Motor neuron (in vitro differentiated cells): ENCODE data around the gene HDAC10. TPM values are rescaled to one million over a fixed set of nuclear protein-coding genes. Genes with fewer than 3 reads are reported as not detected.
A peak's percentile ranks its signal among the peaks of the same experiment; 100 is the strongest.

ENCODE experiments used
- ATAC-seq, 8 experiments: fragments of 200-7000 bp; cut with Tn5 transposase; replicated peaks in 6 of 8; 2 replicates each; pipeline ENCODE4 v1.8.0; 2021; ENCODE audit warnings: mild to moderate bottlenecking in 8 of 8, moderate library complexity in 8 of 8
- H3K27ac ChIP-seq, 2 donors: fragments of 250-450 bp; sonication (Bioruptor Pico); 2 replicates each; pipeline ENCODE4 v1.9.0; 2021; ENCODE audit warnings: antibody characterized with exemption in 2 of 2, mild to moderate bottlenecking in 2 of 2, moderate library complexity in 1 of 2
- H3K4me1 ChIP-seq, 2 donors: fragments of 250-450 bp; sonication (Bioruptor Pico); replicated peaks in 1 of 2; 2 replicates each; pipeline ENCODE4 v1.6.1; 2021; ENCODE audit warnings: antibody characterized with exemption in 2 of 2, mild to moderate bottlenecking in 2 of 2, moderate library complexity in 1 of 2
- H3K4me3 ChIP-seq, 5 donors: fragments of 250-450 bp; sonication (Bioruptor Pico); 2 replicates each; pipeline ENCODE4 v1.9.0; 2021; ENCODE audit warnings: antibody characterized with exemption in 5 of 5, mild to moderate bottlenecking in 5 of 5, moderate library complexity in 4 of 5
- WGBS, 10 experiments: fragments of 450-650 bp; shearing (Covaris generic); methylation state at CpG; one replicate each; pipeline ENCODE4 v1.0.0; 2022; 5-methylcytosine and 5-hydroxymethylcytosine counted together
- in situ Hi-C, 9 experiments: fragments of 400-800 bp; cut with MboI; loops; one replicate each; pipeline ENCODE4 v1.15.0; 2021; ENCODE audit warnings: low sequenced_read_pairs in 9 of 9, low pct_unique_long_range_greater_than_20kb in 2 of 9; ENCODE audit not compliant: unreplicated experiment in 9 of 9
- total RNA-seq, 8 experiments: library from RNA; unstranded; fragments of 300-600 nt; gene quantifications; 2 replicates each; pipeline versions ENCODE4 v1.2.3 to v1.2.4, GENCODE V29; 2022

The HDAC10 gene
- total RNA-seq, 8 experiments from 2014 or later: 9.0 to 46.4 (median 16.2) TPM

DNA sequence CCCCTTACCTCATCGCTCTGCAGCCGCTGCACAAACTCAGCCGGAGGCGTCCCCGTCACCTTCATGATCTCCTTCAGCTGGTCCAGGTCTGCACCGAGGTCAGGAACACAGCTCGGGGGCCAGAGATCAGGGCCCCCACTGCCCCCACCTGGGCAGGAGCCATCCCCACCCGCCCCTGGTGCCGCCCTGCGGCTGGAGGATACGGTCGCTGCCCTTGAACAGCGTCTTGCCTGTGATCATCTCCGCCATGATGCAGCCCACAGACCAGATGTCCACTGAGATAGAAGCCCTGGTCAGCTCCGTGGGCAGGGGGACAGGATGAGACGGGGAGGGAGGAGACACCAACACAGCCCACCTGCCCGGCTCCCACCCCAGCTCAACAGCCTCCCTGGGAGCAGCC, 4.5 kb upstream of the HDAC10 start:
- Histone ChIP-seq H3K27ac (no peak overlapping the region), H3K4me3 (no peak overlapping the region), H3K4me1 (peaks cover 22 to 25% of the 10 kb centered on the region in 2 donors)
- in situ Hi-C loops: no loop called here
- WGBS, 10 experiments: no CpG with 5 or more reads among the region's 17 CpGs
- ATAC-seq: no peak

DNA sequence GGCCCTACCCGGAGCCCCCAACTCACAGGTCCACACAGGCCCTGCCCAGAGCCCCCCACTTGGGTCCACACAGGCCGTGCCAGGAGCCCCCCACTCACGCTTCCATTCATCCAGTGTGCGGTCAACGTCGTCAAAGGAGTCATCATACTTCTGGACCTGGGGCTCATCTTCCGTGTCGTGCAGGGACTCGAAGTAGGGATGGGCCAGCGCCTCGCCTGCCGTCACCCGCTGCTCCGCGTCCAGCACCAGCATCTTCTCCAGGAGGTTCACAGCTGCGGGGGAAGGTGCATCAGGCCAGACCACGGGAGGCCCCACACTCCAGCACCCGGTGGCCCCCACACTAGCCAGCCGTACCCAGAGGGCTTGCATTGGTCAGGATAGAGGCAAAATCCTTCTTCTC, 4.0 kb upstream of the HDAC10 start:
- in situ Hi-C loops: no loop called here

DNA sequence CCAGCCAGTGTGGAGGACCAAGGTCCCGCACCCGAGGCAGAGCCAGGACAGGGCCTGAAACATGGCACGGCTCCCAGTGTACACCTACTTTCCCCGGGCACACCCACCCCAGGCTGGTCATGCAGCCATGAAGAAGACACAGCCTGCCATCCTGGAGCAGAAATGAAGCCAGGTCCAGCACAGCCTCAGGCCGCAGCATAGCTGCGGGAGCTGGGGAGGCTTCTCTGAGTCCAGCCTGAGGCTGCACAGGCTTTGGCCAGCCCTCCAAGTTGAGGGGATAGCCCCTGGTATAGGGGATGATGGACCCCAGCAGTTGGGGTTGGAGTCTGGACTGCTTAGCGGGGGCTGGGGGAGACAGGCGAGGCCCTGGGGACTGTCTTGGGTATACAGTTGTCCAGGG, 2.9 kb upstream of the HDAC10 start:
- no peak overlapping the region for H3K27ac ChIP-seq
- WGBS, 10 experiments: 10 to 83% (median 33%) methylated on average over 2 of the region's 8 CpGs; no CpG with 5 or more reads in 6 of the 10 experiments
- no peak for ATAC-seq
- in situ Hi-C loops: no loop called here
- no peak overlapping the region for H3K4me3 ChIP-seq
- H3K4me1 ChIP-seq: peaks cover 20 to 22% of the 10 kb centered on the region in 2 donors

More for the DNA sequence above, 4.0 kb upstream of the HDAC10 start:
- peaks cover 22 to 25% of the 10 kb centered on the region in 2 donors for H3K4me1 ChIP-seq
- ATAC-seq: no peak
- WGBS, 10 experiments: 0 to 100% (median 85%) methylated on average over 1 to 7 of the region's 19 CpGs; no CpG with 5 or more reads in 6 of the 10 experiments
- H3K27ac ChIP-seq: no peak overlapping the region
- no peak overlapping the region for H3K4me3 ChIP-seq

DNA sequence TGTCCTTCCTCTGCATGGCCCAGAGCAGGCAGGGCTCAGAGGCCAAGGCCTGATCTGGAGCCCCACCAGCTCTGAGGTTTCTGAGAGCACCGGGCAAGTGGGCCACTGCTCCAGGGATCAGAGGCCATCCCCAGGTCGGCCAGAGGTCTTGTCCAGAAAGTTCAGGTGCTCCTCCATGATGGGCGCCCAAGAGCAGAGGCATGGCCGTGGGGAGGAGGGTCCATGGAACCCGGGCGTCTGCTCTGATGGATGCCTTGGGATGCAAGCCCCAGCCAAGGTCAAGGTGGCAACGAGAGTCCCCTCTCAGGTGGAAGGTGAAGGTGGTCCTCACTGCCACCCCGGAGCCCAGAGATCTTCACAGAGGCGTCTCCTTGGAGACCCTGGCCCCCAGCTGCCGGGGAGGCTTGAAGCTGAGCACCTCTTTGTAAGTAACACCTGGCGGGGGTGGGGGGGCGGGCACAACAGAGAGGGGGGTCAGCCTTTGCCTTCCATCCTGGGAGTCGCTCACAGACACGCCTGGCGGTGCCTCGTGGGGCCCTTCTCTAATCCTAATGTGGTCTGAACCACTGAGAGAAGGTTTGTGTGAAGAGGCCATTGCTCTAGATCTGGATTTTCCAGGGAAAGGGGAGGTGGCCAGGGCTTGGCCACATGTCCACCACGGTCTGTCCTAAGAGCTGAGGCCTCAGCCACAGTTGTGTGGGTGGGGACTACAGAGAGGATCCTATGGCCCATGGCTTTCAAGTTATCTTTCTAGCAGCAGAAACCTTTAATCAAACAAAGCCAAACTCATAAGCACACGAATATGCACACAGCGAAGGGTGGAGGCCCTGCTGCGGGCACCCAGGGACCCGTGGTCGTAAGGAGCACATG, 2.2 kb upstream of the HDAC10 start:
- Histone ChIP-seq H3K27ac (no peak overlapping the region), H3K4me3 (no peak overlapping the region), H3K4me1 (peaks cover 21 to 26% of the 10 kb centered on the region in 2 donors)
- WGBS, 10 experiments: 4 to 93% (median 80%) methylated on average over 1 to 4 of the region's 22 CpGs; no CpG with 5 or more reads in 5 of the 10 experiments
- peak in 2 of 8 experiments; percentile 4 to 13 for ATAC-seq
- in situ Hi-C loops: no loop called here

DNA sequence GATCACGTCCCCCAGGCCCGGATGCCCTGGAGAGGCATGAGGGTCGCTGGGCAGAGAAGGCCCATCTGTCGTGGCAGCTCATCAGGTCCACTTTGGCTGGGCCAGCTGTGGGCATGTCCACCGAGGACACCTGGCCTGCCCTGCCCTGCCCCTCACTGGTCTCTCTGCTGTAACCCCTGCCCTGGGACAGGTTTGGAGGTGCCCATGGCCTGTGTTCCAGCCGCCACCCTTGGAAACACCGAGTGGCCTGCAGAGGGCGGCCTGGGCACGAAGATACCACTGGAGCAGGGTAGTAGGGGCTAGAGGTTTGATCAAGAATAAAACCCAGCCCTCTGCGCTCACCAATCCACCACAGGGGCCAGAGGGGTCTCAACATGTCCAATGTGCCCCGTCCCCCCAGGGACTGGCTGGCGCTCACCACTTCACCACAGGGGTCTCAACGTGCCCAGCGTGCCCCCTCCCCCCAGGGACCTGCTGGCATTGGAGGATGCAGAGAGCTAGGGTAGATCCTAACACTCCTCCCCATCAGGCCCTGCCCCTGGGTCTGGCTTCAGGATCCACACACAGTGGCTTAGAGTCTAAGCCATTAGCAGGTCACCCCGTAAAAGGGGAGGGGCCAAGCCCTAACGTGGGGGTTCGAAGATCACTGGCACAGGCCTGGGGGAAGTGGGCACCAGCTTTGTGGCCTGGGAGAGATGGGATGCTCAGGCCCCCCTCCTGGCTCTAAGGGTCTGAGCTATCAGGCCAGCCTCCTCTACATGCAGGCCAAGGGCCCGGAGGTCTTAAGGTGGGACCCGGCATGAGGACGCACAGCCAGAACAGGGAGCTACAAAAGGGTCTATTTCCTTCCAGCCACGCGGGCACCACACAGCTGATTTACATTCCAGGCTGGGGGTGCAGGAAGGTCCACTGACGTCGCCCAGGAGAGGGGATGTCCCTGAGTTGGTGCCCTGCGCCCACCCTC, 1.3 kb upstream of the HDAC10 start:
- H3K4me1 ChIP-seq: peaks cover 30 to 34% of the 10 kb centered on the region in 2 donors
- WGBS, 10 experiments: 30 to 80% (median 70%) methylated on average over 1 to 8 of the region's 25 CpGs; no CpG with 5 or more reads in 6 of the 10 experiments
- peak; percentile 12 to 53 (median 39) for ATAC-seq
- no peak overlapping the region for H3K4me3 ChIP-seq
- in situ Hi-C loops: no loop called here
- H3K27ac ChIP-seq: peak overlapping the region in 1 of 2 donors; percentile 76

DNA sequence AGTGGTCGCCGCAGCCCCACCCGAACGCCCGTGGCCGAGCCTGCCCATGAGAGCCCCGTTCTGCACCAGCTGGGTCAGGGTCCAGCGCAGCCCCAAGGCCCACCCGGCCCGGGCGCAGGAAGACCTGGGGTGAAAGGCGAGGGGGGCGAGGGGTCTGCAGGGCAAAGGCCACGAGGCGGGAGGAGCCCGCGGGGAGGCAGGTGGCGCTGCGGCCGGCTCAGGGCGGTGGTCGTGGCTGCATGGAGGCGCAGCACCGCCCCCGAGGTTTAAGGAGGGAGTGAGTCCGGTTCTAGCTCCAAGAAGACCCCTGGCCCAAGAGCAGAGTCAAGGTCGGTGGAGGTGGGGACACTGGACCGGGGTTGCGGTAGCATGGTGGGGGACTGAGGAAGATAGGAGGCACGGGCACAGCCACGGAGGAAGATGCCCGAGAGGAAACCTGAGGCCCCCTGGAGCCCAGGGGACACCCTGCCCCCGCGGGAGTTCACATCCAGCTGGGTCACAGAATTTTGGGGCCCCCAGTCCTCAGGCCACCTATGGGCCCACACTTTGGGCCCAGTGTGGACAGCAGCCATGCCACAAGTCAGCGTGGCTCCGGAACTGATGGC, 514 bp upstream of the HDAC10 start:
- Histone ChIP-seq H3K4me3 (peak overlapping the region; percentile 40 to 50 (median 46)), H3K4me1 (peaks cover 30 to 34% of the 10 kb centered on the region in 2 donors), H3K27ac (peak overlapping the region; percentile 65 to 76)
- in situ Hi-C loops: no loop called here
- 0 to 6% methylated on average over 1 to 3 of the region's 36 CpGs; no CpG with 5 or more reads in 8 of the 10 experiments for WGBS, 10 experiments
- peak in 3 of 8 experiments; percentile 1 to 2 (median 1) for ATAC-seq

DNA sequence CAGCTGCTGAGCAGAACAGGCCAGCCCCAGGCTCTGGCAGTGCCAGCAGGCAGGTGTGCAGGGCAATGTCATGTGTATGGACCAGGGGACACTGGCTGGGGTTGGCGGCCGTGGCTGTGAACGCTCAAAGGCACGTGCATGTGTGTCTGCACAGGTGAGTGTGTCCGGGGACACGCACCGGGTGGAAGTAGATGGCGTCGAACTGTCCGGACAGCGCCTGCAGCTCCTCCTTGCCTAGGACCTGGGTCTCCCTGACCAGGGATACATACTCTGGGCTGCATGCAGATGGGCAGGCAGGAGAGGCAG, 863 bp downstream of the HDAC10 start:
- in situ Hi-C loops: no loop called here
- H3K27ac ChIP-seq: peak overlapping the region in 1 of 2 donors; percentile 76
- ATAC-seq: no peak
- peak overlapping the region; percentile 40 to 50 (median 46) for H3K4me3 ChIP-seq
- WGBS, 10 experiments: no CpG with 5 or more reads among the region's 11 CpGs
- peaks cover 36 to 40% of the 10 kb centered on the region in 2 donors for H3K4me1 ChIP-seq

DNA sequence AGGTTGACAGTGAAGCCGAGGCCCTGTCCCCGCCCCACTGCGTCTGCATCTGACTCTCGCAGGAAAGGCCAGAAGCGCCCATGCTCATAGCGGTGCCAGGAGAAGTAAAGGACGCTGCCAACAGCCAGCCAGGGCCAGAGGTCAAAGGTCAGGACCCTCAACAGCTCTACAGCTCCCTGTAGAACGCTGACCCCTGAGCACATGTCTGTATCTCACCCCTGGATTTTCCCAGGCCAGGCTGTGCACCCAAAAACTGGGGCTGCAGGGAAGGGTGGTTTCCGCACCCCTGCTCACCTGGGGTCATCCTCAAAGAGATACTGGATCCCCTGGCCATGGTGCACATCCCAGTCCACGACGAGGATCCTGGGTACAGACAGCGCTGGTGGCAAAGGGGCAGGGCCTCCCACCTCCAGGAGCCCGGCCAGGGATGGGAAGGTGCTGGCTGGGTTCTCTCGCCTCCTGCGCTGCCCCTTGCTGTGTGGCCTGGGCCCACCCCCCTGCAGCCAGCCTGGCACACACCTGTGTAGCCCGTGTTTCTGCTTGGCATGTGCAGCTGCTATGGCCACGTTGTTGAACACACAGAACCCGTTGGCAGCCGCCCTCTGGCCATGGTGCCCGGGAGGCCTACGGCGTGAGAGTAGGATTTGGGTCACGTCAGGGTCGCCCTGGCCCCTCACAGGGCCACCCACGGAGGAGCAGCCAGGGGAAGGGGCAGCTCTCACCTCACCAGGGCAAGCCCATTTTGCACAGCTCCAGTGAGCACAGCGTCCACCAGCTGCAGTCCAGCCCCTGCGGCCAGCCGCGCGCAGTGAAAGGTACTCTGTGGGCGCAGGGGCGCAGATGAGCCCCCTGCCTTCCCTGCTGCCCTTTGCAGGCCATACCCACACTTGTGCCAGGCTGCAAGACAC, 1.5 kb downstream of the HDAC10 start:
- H3K27ac ChIP-seq: peak overlapping the region in 1 of 2 donors; percentile 76
- WGBS, 10 experiments: 20 to 100% methylated on average over 1 to 5 of the region's 32 CpGs; no CpG with 5 or more reads in 8 of the 10 experiments
- no peak for ATAC-seq
- H3K4me1 ChIP-seq: peaks cover 36 to 40% of the 10 kb centered on the region in 2 donors
- H3K4me3 ChIP-seq: peak overlapping the region in 2 of 5 donors; percentile 46 to 48
- in situ Hi-C loops: no loop called here

DNA sequence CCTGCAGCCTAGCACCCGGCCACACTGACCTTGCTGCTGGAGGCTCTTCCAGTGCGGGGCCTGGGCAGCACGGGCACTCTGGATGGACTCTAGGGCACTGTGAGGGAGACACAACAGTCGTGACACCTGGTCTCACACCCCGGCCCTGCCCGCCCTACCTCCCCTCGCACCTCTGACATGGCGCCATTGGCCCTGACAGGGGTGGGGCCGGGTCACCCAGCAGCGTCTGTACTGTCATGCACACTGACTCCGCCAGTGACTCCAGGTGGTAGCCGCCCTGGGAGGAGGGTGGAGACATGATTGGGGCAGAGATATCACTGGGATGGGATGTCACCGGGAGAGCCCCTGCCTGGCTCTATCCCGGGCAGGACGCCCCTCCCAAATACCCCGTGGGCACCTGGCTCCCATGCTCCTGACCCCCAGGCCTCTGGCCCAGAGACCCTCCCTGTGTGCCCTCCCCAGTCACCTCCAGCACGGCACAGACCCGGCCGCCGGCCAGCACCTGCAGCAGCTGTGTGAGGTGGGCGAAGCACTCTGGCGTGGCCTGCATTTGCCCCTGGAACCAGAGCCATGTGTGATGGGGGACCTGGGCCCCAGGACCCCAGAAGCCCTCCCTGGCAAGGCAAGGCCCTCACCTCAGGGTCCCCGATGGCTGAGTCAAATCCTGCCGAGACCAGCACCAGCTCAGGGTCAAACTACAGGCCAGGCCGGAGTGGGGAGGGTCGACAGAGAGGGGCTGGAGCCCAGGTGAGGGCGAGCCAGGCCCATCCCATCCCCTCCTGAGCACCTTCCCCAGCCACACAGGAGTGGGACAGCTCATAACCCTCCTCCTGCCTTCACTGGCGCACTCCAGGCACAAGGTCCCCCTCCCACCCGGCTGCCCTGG, 2.6 kb downstream of the HDAC10 start:
- ATAC-seq: no peak
- peaks cover 36 to 40% of the 10 kb centered on the region in 2 donors for H3K4me1 ChIP-seq
- 100% methylated on average over 4 of the region's 29 CpGs; no CpG with 5 or more reads in 9 of the 10 experiments for WGBS, 10 experiments
- peak overlapping the region in 1 of 5 donors; percentile 12 for H3K4me3 ChIP-seq
- peak overlapping the region; percentile 64 to 72 for H3K27ac ChIP-seq
- in situ Hi-C loops: no loop called here

DNA sequence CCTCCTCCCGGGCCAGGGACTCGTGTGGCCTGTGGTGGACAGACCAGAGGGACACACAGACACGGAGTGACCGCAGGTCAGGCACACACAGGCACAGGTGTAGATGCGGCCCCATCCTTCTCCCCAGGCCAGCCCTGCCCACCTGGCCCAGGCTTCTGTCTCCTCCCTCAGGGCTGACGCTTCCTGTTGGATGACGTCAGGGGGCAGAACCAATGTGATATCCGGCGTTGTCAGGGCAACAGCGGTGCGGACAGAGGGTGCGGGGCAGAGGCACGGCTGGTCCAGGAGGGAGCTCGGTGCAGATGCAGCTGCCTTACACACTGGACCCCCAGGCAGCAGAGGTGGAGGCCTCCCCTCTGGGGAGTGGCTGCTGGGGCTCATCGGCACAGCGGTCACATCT, 3.3 kb downstream of the HDAC10 start:
- 20 to 40% (median 28%) methylated on average over 2 to 7 of the region's 16 CpGs; no CpG with 5 or more reads in 7 of the 10 experiments for WGBS, 10 experiments
- Histone ChIP-seq H3K4me3 (peak overlapping the region in 1 of 5 donors; percentile 12), H3K4me1 (peaks cover 41 to 44% of the 10 kb centered on the region in 2 donors), H3K27ac (peak overlapping the region; percentile 69 to 72)
- peak in 6 of 8 experiments; percentile 0 to 62 (median 50) for ATAC-seq
- in situ Hi-C loops: no loop called here
